GM23338 (cell line): ENCODE results near the gene TGFBR1. TPM values are rescaled to one million over a fixed set of nuclear protein-coding genes. Genes with fewer than 3 reads are reported as not detected.

Experiments used
- ATAC-seq: fragments of 200-7000 bp; cut with Tn5 transposase; 3 replicates; pipeline ENCODE4 v1.9.1; 2020
- DNase-seq: peaks from one replicate; pipeline ENCODE4 v3.0.0-alpha.2; 2015; ENCODE audit warnings: low spot score
- H2AFZ ChIP-seq: fragments of 200-600 bp; sonication (generic); 2 replicates; pipeline ENCODE4 v1.8.0; 2016; ENCODE audit warnings: antibody characterized with exemption, mild to moderate bottlenecking, moderate library complexity
- H3F3A ChIP-seq: fragments of 200-600 bp; sonication (generic); replicated peaks from 2 replicates; pipeline ENCODE4 v1.8.0; 2017; ENCODE audit warnings: antibody characterized with exemption, mixed run types, low read depth
- H3K27ac ChIP-seq: fragments of 200-600 bp; sonication (generic); 2 replicates; pipeline ENCODE4 v1.6.1; 2016; ENCODE audit warnings: low read depth
- H3K27me3 ChIP-seq: fragments of 200-600 bp; sonication (generic); 2 replicates; pipeline ENCODE4 v1.8.0; 2016; ENCODE audit warnings: mild to moderate bottlenecking, mixed run types, moderate library complexity; ENCODE audit not compliant: insufficient read depth
- H3K36me3 ChIP-seq: fragments of 200-600 bp; sonication (generic); 2 replicates; pipeline ENCODE4 v1.8.0; 2016; ENCODE audit warnings: mild to moderate bottlenecking; ENCODE audit not compliant: insufficient read depth
- H3K4me1 ChIP-seq: fragments of 200-600 bp; sonication (generic); 2 replicates; pipeline ENCODE4 v1.8.0; 2016; ENCODE audit warnings: mild to moderate bottlenecking, moderate library complexity; ENCODE audit not compliant: insufficient read depth
- H3K4me2 ChIP-seq: fragments of 200-600 bp; sonication (generic); 2 replicates; pipeline ENCODE4 v1.7.1; 2017; ENCODE audit warnings: mixed run types
- H3K4me3 ChIP-seq: fragments of 200-600 bp; sonication (generic); 2 replicates; pipeline ENCODE4 v1.6.1; 2016; ENCODE audit warnings: mixed run types
- H3K79me2 ChIP-seq: fragments of 200-600 bp; sonication (generic); replicated peaks from 2 replicates; pipeline ENCODE4 v1.8.0; 2017; ENCODE audit warnings: mild to moderate bottlenecking; ENCODE audit not compliant: insufficient read depth
- H3K9me2 ChIP-seq: fragments of 200-600 bp; sonication (generic); 2 replicates; pipeline ENCODE4 v1.8.0; 2017; ENCODE audit not compliant: insufficient read depth
- H4K20me1 ChIP-seq: fragments of 200-600 bp; sonication (generic); replicated peaks from 2 replicates; pipeline ENCODE4 v1.8.0; 2017; ENCODE audit warnings: mild to moderate bottlenecking; ENCODE audit not compliant: insufficient read depth
- H3K27ac Mint-ChIP-seq: 2 replicates; pipeline ENCODE4 v1.8.0; 2020; ENCODE audit warnings: inconsistent platforms, mild to moderate bottlenecking, moderate library complexity, mixed read lengths
- H3K27me3 Mint-ChIP-seq: 3 replicates; pipeline ENCODE4 v1.8.0; 2022; ENCODE audit warnings: low read depth, mild to moderate bottlenecking, moderate library complexity, mixed read lengths, inconsistent platforms; ENCODE audit not compliant: insufficient read depth, poor library complexity
- H3K36me3 Mint-ChIP-seq: 3 replicates; pipeline ENCODE4 v1.8.0; 2021; ENCODE audit warnings: low read depth, mild to moderate bottlenecking, inconsistent platforms, moderate library complexity, mixed read lengths
- H3K4me1 Mint-ChIP-seq: 3 replicates; pipeline ENCODE4 v1.8.0; 2020; ENCODE audit warnings: mild to moderate bottlenecking, inconsistent platforms, mixed read lengths
- H3K4me3 Mint-ChIP-seq: 3 replicates; pipeline ENCODE4 v1.8.0; 2021; ENCODE audit warnings: moderate library complexity, mild to moderate bottlenecking, inconsistent platforms, mixed read lengths
- H3K9me3 Mint-ChIP-seq: 3 replicates; pipeline ENCODE4 v1.8.0; 2020; ENCODE audit warnings: moderate library complexity, mild to moderate bottlenecking, inconsistent platforms, mixed read lengths
- ETS1 ChIP-seq: IDR thresholded peaks from 2 replicates; pipeline ENCODE4 v1.6.1; 2016; ENCODE audit warnings: antibody characterized with exemption
- EZH2 ChIP-seq: fragments of 200-600 bp; sonication (generic); IDR thresholded peaks from one replicate; pipeline ENCODE4 v1.8.0; 2017; ENCODE audit warnings: antibody characterized with exemption, mild to moderate bottlenecking, low read depth; ENCODE audit not compliant: unreplicated experiment
- EZH2phosphoT487 ChIP-seq: fragments of 200-600 bp; sonication (generic); IDR thresholded peaks from one replicate; pipeline ENCODE4 v1.8.1; 2018; ENCODE audit warnings: antibody characterized with exemption; ENCODE audit not compliant: unreplicated experiment
- NANOG ChIP-seq: IDR thresholded peaks from 2 replicates; pipeline ENCODE4 v1.6.1; 2016; ENCODE audit warnings: antibody characterized with exemption, borderline replicate concordance
- POLR2AphosphoS5 ChIP-seq: IDR thresholded peaks from 2 replicates; pipeline ENCODE4 v1.6.1; 2016; ENCODE audit warnings: antibody characterized with exemption, low read depth
- REST ChIP-seq: IDR thresholded peaks from one replicate; pipeline ENCODE4 v1.6.1; 2018; ENCODE audit warnings: antibody characterized with exemption; ENCODE audit not compliant: unreplicated experiment
- ZNF462 ChIP-seq: fragments of 250-450 bp; sonication (Bioruptor Pico); IDR thresholded peaks from 2 replicates; pipeline ENCODE4 v1.5.0; 2020; ENCODE audit warnings: mild to moderate bottlenecking, moderate library complexity
- polyA plus RNA-seq: library from polyadenylated mRNA; unstranded; fragments of >200 nt; fragmentation: Nextera tagmentation; extraction: Ambion mirVana; gene quantifications from 2 replicates; pipeline ENCODE4 v1.2.1, GENCODE V29; 2016
- total RNA-seq: library from RNA; depleted of rRNA; stranded (reverse); fragments of >200 nt; shearing (Covaris generic); gene quantifications from 2 replicates; pipeline ENCODE4 v1.2.3, GENCODE V29; 2014

Gene TGFBR1
- total and polyA plus RNA-seq, 2 experiments from 2014 or later: 9.3 to 40.2 TPM

- no peak overlapping the region for H2AFZ ChIP-seq
- Mint-ChIP-seq H3K27ac (no peak overlapping the region), H3K9me3 (no peaks in the 10 kb centered on the region), H3K4me1 (peaks cover 11% of the 10 kb centered on the region), H3K27me3 (no peaks in the 10 kb centered on the region), H3K36me3 (peaks cover 19% of the 10 kb centered on the region; the same call in 2 of the 3 replicates), H3K4me3 (no peak overlapping the region)
- H4K20me1 ChIP-seq: peaks cover 5% of the 10 kb centered on the region; the same call in 1 of the 2 replicates
- no peak for ATAC-seq
- no peak overlapping the region for H3K4me2 ChIP-seq
- H3K27me3 ChIP-seq: no peaks in the 10 kb centered on the region
- H3K79me2 ChIP-seq: peaks cover 14% of the 10 kb centered on the region
- no peaks in the 10 kb centered on the region for H3K9me2 ChIP-seq
- no peaks in the 10 kb centered on the region; the same call in 1 of the 2 replicates for H3K36me3 ChIP-seq
- H3K4me3 ChIP-seq: no peak overlapping the region
- H3K27ac ChIP-seq: no peak overlapping the region
- H3K4me1 ChIP-seq: peaks cover 7% of the 10 kb centered on the region
- no peaks in the 10 kb centered on the region for H3F3A ChIP-seq
- DNase-seq: no peak
- TF ChIP-seq REST: no peak
These were observed 30.0 kb downstream of the TGFBR1 start for GRCh38 chr9:99134893-99135341.

- no peaks in the 10 kb centered on the region for H3K9me3 Mint-ChIP-seq
- no peak overlapping the region for H3K27ac ChIP-seq
- peaks cover 7% of the 10 kb centered on the region for H3K4me1 Mint-ChIP-seq
- no peaks in the 10 kb centered on the region for H3K9me2 ChIP-seq
- DNase-seq: no peak
- no peaks in the 10 kb centered on the region for H3K27me3 Mint-ChIP-seq
- no peak overlapping the region for H3K4me3 ChIP-seq
- H3K4me1 ChIP-seq: peaks cover 2% of the 10 kb centered on the region; the same call in 1 of the 2 replicates
- no peak overlapping the region for H2AFZ ChIP-seq
- no peak overlapping the region for H3K4me3 Mint-ChIP-seq
- peaks cover 21% of the 10 kb centered on the region; the same call in 2 of the 3 replicates for H3K36me3 Mint-ChIP-seq
- no peak overlapping the region for H3K27ac Mint-ChIP-seq
- H3K79me2 ChIP-seq: peaks cover 14% of the 10 kb centered on the region
- peaks cover 5% of the 10 kb centered on the region; the same call in 1 of the 2 replicates for H4K20me1 ChIP-seq
- H3K4me2 ChIP-seq: no peak overlapping the region
- no peak for ATAC-seq
- no peaks in the 10 kb centered on the region for H3F3A ChIP-seq
- no peaks in the 10 kb centered on the region for H3K27me3 ChIP-seq
- H3K36me3 ChIP-seq: no peaks in the 10 kb centered on the region; the same call in 1 of the 2 replicates
- no peak for TF ChIP-seq EZH2
- no peak for TF ChIP-seq ETS1
- no peak for TF ChIP-seq NANOG
- TF ChIP-seq POLR2AphosphoS5: no peak
- no peak for TF ChIP-seq EZH2phosphoT487
- TF ChIP-seq ZNF462: no peak
These were observed 30.5 kb downstream of the TGFBR1 start for GRCh38 chr9:99135456-99135855.
